ENCODE results near the gene GRK1.
"Not testable (repeated sequence)": the region's sequence is repeated elsewhere in the genome, so short reads cannot be mapped to it uniquely, and the experiment has no call there.

GRK1 gene

GRCh38 chr13:113667771-113668490, 912 bp downstream of the GRK1 start:
- DNase-seq = no peak

- DNase-seq = no peak
Measured at GRCh38 chr13:113668491-113668971, 1.5 kb downstream of the GRK1 start.

GRCh38 chr13:113669231-113669754, 2.3 kb downstream of the GRK1 start:
- DNase-seq = no peak

- no peak for DNase-seq
Measured at GRCh38 chr13:113669755-113670341, 2.8 kb downstream of the GRK1 start.

- DNase-seq = no peak
Measured at GRCh38 chr13:113670541-113670940, 3.5 kb downstream of the GRK1 start.

- DNase-seq = no peak
Measured at GRCh38 chr13:113671066-113672001, 4.3 kb downstream of the GRK1 start.

- DNase-seq = no peak
Measured at GRCh38 chr13:113672002-113672651, 5.1 kb downstream of the GRK1 start.

GRCh38 chr13:113722921-113723320, 55.9 kb downstream of the GRK1 start:
- no peak for DNase-seq

- no peak for DNase-seq
Measured at GRCh38 chr13:113723410-113724015, 56.5 kb downstream of the GRK1 start.

GRCh38 chr13:113724016-113724758, 57.2 kb downstream of the GRK1 start:
- DNase-seq = no peak

- no peak for DNase-seq
Measured at GRCh38 chr13:113724780-113725315, 57.8 kb downstream of the GRK1 start.

- not testable (repeated sequence) for DNase-seq
Measured at GRCh38 chr13:113725329-113726105, 58.5 kb downstream of the GRK1 start.

- not testable (repeated sequence) for DNase-seq
Measured at GRCh38 chr13:113726106-113726821, 59.2 kb downstream of the GRK1 start.

- DNase-seq = no peak
Measured at GRCh38 chr13:113726961-113727411, 60.0 kb downstream of the GRK1 start.

- DNase-seq = no peak
Measured at GRCh38 chr13:113728571-113729054, 61.6 kb downstream of the GRK1 start.

GRCh38 chr13:113729187-113730019, 62.4 kb downstream of the GRK1 start:
- DNase-seq = no peak

- DNase-seq = no peak
Measured at GRCh38 chr13:113730258-113730691, 63.3 kb downstream of the GRK1 start.

GRCh38 chr13:113730831-113731191, 63.8 kb downstream of the GRK1 start:
- no peak for DNase-seq
